Stimulated activated CD8-positive, alpha-beta memory T cell treated with anti-CD3 and anti-CD28 coated beads, Interleukin-12 subunit alpha, Interleukin-12 subunit beta, amount 100 ng/mL, for 24 hours (primary cell): Measurements from ENCODE around the gene GLE1.
"Not testable (repeated sequence)": the region's sequence is repeated elsewhere in the genome, so short reads cannot be mapped to it uniquely, and the experiment has no call there.

Experiments
- DNase-seq: peaks from one replicate; pipeline ENCODE4 v3.0.0-alpha.2; 2020; ENCODE audit errors: extremely low read depth

GLE1 gene

GRCh38 chr9:128552744-128553440 is 48.4 kb downstream of the GLE1 start:
- DNase-seq, result peak; percentile 16

DNA sequence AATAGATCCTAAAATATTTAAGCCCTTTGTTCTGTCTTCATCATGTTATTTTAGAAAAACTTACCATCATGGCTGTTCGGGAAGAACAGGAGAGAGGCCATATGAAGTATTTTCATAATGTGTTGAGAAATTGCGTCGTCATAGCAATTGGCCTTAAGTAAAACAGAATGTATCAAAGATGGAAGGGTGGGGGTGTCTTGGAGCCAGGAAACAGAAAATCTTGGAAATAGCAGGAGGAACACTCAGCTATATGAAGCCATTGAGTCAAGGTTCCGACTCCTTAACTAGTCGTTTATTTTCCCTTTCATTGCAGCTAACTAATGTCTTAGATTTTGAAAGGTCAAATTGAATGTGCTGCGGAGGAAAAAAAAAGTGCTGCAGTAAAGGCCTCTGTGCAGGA is 49.2 kb downstream of the GLE1 start:
- no peak for DNase-seq

- no peak for DNase-seq
Observed at GRCh38 chr9:128554155-128554862, 49.8 kb downstream of the GLE1 start.

- no peak for DNase-seq
Observed at GRCh38 chr9:128555180-128555721, 50.7 kb downstream of the GLE1 start.

GRCh38 chr9:128556276-128556675 is 51.8 kb downstream of the GLE1 start:
- DNase-seq, result no peak

DNA sequence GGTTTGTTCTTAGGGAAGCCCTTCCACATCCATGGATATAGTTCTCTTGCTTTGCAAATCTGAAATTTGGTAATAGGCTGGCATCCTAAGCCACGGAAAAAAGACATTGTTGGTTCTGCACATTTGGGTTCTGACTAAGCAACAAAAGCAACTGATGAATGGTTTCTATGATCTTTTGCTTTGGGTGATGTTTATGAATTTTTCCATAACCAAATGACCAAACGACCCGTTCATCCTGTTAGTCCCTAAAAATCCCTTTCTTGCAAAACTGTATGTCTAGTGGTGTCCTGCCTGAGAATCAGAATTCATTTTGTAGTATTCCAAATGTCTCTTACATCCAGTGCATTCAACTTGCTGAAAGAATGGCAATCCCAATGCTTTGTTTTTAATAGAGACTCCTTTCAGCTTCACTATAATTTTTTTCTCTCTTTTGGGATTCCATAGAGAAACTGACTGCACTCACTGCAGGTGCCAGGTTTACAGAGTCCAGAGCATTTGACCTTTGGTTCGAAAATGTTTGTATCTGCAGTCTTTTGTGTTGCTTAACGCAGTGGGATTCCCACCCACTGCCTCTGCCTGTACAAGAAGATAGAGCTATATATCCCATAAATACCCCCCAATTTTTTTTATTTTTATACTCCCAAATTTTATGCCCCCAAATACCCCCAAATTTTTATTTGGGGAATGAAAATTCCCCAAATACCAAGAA is 52.6 kb downstream of the GLE1 start:
- no peak for DNase-seq

- DNase-seq, result no peak
Observed at GRCh38 chr9:128558431-128559310, 54.2 kb downstream of the GLE1 start.

DNA sequence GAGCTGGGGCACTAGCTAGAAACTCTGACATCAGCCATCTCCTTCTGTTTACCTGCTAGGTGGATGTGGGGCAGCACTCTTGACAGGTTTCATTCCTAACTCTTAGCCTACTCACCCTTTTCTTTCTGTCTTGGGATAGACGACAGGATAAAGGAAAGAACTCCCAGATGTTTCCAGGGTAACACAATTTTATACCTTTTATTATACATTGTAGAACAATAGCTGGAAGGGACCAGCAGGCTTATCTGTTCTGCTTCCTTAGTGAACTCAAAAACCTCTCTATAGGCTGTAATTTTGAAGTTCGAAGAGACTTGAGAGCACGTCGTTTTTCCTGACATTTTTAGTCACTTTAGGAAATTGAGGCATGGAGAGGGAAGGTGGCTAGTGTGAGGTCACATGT is 61.1 kb downstream of the GLE1 start:
- no peak for DNase-seq

- DNase-seq, result no peak
Observed at GRCh38 chr9:128568470-128569078, 64.1 kb downstream of the GLE1 start.

DNA sequence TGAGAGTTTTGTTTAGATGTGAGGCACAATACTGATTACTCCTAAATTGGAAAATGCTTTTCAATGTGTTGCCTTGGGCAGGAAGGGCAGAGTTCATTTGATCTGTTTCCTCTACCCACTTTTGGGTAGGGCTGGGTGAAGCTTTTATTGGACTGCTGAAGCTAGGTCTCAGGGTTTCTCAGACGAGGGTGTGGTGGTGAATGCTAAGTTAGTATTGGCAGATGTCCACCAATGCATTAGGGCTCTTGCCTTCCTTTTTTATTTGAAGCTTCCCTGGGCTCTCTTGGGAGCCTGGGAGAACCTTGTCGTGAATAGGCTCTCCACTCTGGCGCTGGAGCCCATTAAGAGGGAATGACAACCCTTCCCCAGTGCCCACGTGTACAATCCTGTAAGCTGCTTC is 71.0 kb downstream of the GLE1 start:
- no peak for DNase-seq

GRCh38 chr9:128575916-128576315 is 71.4 kb downstream of the GLE1 start:
- no peak for DNase-seq

DNA sequence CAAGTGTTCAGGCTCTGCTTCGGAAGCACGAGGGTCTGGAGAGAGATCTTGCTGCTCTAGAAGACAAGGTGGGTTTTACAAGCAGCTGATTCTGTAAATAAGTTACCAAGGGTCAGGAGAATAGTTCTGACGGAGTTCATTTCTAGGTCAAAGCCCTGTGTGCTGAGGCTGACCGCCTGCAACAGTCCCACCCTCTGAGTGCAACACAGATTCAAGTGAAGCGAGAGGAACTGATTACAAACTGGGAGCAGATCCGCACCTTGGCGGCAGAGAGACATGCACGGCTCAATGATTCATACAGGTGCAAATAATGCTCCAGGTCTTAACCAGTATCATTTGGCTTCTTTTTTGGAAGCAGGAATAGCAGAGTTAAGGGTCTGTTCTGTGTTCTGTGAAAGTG is 72.7 kb downstream of the GLE1 start:
- DNase-seq, result no peak

GRCh38 chr9:128579194-128579593 is 74.7 kb downstream of the GLE1 start:
- no peak for DNase-seq

DNA sequence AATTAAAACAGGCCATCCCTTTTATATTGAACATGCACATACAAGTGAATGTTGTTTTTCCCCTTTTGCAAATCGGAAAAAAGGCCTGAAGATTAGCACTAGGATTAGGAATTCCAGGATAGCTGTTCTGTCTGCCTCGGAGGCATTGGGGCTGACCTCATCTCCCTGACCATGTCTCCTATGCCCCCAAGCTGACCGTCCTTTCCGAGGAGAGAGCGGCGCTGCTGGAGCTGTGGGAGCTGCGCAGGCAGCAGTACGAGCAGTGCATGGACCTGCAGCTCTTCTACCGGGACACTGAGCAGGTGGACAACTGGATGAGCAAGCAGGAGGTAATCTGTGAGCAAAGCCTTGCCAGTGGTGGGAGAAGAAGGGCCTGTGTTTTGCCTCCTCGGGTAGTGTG is 76.2 kb downstream of the GLE1 start:
- no peak for DNase-seq

DNA sequence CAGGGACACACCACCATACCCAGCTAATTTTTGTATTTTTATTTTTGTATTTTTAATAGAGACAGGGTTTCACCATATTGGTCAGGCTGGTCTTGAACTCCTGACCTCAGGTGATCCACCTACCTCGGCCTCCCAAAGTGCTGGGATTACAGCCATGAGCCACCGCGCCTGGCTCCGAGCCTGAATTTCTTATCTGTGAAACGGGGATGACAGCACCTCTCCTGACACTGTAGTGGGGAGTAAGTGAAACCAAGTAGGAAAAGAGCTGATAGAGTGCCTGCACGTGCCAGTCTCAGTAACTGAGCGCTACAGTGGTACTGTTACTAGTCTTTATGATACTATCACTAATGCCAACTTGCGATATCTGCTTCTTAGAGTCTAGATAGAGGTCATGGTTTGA is 80.6 kb downstream of the GLE1 start:
- DNase-seq, result not testable (repeated sequence)

DNA sequence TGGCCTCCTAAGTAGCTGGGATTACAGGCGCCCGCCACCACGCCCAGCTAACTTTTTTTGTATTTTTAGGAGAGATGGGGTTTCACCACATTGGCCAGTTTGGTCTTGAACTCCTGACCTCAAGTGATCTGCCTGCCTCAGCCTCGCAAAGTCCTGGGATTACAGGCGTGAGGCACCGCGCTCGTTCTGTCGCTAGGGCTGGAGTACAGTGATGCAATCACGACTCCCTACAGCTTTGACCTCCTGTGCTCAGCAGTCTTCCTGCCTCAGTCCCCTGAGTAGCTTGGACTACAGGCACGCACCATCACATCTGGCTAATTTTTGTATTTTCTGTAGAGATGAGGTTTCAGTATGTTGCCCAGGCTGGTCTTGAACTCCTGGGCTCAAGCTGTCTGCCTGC is 82.4 kb downstream of the GLE1 start:
- DNase-seq, result not testable (repeated sequence)

DNA sequence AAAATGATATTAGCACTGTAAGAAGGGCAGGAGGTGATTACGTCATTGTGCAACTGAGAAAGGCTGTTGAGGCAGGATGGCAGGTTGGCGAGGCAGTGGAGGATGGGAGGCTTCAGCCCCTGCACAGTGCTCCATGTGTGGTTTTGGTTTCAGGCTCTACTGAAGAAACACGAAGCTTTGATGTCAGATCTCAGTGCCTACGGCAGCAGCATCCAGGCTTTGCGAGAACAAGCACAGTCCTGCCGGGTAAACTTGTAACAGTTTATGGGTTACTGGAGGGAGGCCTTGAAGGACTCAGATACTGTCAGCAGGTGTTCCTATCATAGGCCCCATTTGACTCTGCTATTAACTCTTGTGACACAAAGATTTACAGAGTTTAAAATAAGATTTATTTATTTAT is 82.9 kb downstream of the GLE1 start:
- no peak for DNase-seq

DNA sequence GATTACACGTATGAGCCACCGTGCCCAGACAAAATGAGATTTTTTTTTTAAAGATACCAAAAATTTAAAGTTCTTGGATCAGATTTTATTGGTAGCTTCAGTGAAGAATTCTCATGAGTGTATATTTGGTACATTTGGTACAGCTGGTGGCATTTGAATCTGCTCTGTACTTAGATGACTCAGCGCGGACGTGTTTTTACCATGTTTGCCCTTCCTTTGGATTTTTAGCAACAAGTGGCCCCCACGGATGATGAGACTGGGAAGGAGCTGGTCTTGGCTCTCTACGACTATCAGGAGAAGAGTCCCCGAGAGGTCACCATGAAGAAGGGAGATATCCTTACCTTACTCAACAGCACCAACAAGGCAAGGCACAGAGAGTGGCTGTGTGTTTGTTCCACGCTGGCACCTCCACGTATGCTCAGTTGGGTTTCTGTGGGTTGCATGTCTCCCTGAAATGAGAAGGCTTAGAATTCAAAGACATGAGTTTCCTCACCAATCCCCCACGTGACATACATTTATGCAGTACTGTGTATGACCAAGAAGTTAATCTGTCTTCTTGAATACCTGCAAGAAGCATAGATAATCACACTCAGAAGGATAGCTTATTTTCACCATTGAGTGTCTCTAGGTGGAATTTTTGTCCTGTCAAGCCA is 84.2 kb downstream of the GLE1 start:
- no peak for DNase-seq
